NCI-H2227 treated with DMSO at 0.1 percent for 48 hours (cell line): ENCODE results near the gene NKAIN4.

Experiments
- DNase-seq: peaks from one replicate; lab custom pipeline; 2025; lab: John Stamatoyannopoulos, UW

NKAIN4 gene

GRCh38 chr20:63218701-63219446 is 35.4 kb downstream of the NKAIN4 start:
- DNase-seq = no peak

GRCh38 chr20:63217706-63218105 is 36.6 kb downstream of the NKAIN4 start:
- peak; percentile 45 for DNase-seq

- no peak for DNase-seq
Measured at GRCh38 chr20:63216849-63217471, 37.3 kb downstream of the NKAIN4 start.

- DNase-seq = peak; percentile 97
Measured at GRCh38 chr20:63216041-63216848, 38.0 kb downstream of the NKAIN4 start, which contains the start of gene YTHDF1. Gene YTHDF1 (minus strand): TSS chr20:63216131. CDS start chr20:63215892, 239 bp downstream.

- peak; percentile 11 for DNase-seq
Measured at GRCh38 chr20:63215101-63216040, 38.9 kb downstream of the NKAIN4 start.

- DNase-seq = no peak
Measured at GRCh38 chr20:63214514-63214913, 39.7 kb downstream of the NKAIN4 start.

GRCh38 chr20:63212792-63213191 is 41.5 kb downstream of the NKAIN4 start:
- no peak for DNase-seq

- DNase-seq = no peak
Measured at GRCh38 chr20:63212393-63212730, 41.9 kb downstream of the NKAIN4 start.

GRCh38 chr20:63210011-63210605 is 44.2 kb downstream of the NKAIN4 start:
- DNase-seq = no peak

GRCh38 chr20:63208346-63208909 is 45.8 kb downstream of the NKAIN4 start:
- peak; percentile 35 for DNase-seq

- no peak for DNase-seq
Measured at GRCh38 chr20:63206878-63207277, 47.4 kb downstream of the NKAIN4 start.

- DNase-seq = no peak
Measured at GRCh38 chr20:63205896-63206295, 48.4 kb downstream of the NKAIN4 start.

- no peak for DNase-seq
Measured at GRCh38 chr20:63204362-63204761, 49.9 kb downstream of the NKAIN4 start.

GRCh38 chr20:63202811-63203526 is 51.3 kb downstream of the NKAIN4 start:
- DNase-seq = no peak

GRCh38 chr20:63202021-63202420 is 52.2 kb downstream of the NKAIN4 start:
- no peak for DNase-seq

- no peak for DNase-seq
Measured at GRCh38 chr20:63198606-63199005, 55.7 kb downstream of the NKAIN4 start.

- no peak for DNase-seq
Measured at GRCh38 chr20:63196768-63197470, 57.3 kb downstream of the NKAIN4 start.

GRCh38 chr20:63194797-63195173 is 59.5 kb downstream of the NKAIN4 start:
- DNase-seq = no peak

GRCh38 chr20:63194007-63194796 is 60.1 kb downstream of the NKAIN4 start:
- DNase-seq = no peak
